T-helper 2 cell treated with Interferon-gamma antibody and Interleukin-4, amounts not matched to agents 100 ng/mL and 5 ng/mL, for 36 hours (primary cell): ENCODE data around the gene CDKN1C. TPM values are rescaled to one million over a fixed set of nuclear protein-coding genes. Genes with fewer than 3 reads are reported as not detected.

ENCODE experiments used
- intact Hi-C: fragments of 100-400 bp; cut with micrococcal nuclease; formaldehyde crosslinking; loops from one replicate; pipeline ENCODE4 v1.15.1; 2023
- total RNA-seq: library from RNA; stranded (reverse); gene quantifications from 2 replicates; pipeline ENCODE4 v1.2.3, GENCODE V29; 2022

CDKN1C gene
- total RNA-seq, 1 donor from 2014 or later = 0.39 TPM

DNA sequence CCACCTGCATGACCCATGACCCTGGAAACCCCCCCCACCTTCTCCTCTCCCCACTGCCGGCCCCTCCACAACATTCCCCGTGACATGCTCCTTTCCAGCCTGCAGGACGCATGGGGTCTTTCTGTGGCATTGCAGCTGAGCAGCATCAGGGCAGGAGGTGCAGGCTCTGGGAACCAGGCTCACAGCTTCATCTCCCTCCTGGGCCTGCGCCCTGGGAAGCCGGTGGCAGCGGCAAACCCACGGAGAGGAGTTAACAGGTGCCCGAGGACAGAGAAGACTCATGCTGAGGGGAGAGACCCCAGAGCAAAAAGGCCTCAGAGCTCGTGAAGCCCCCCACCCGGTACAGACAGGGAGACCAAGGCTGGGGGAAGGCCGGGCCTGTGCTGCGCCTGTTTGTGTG lies 32.2 kb downstream of the CDKN1C start:
- intact Hi-C loops = no loop called here

DNA sequence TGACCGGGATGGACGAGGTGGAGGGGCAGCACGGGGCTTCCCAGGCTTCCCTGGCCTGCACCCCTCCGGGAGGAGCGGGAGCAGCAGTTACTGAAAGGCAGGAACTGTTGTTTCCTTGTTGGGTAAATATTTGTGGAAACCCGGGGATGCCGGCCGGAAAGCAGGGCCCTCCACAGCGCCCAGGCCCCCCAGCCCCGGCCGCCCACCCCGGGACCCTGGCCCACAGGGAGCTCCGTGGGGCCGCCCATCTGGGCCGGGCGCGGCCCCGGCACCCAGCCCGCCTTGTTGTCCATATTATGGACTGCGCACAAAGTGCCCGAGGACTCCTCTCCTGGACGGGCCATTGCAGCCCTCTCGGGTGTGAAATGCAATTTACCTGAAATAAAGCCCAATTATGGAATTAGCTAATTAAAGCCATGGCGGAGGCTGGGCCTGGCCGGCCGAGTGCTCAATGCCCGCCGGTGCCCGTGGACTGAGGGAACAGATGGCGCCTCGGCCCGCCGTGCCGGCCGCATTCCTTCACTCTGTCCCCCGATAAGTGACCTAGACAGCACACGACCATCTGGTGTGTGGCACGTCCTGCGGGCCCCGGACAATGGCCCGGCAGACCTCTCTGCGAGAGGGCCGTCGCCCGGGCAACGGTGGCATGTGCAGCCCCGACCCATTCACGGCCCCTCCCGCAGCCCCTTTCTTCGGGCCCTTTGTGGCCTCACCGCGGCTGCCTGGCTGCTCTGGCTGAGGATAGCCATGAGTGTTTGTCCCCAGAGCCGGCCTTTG lies 35.4 kb downstream of the CDKN1C start:
- intact Hi-C loops = no loop called here

DNA sequence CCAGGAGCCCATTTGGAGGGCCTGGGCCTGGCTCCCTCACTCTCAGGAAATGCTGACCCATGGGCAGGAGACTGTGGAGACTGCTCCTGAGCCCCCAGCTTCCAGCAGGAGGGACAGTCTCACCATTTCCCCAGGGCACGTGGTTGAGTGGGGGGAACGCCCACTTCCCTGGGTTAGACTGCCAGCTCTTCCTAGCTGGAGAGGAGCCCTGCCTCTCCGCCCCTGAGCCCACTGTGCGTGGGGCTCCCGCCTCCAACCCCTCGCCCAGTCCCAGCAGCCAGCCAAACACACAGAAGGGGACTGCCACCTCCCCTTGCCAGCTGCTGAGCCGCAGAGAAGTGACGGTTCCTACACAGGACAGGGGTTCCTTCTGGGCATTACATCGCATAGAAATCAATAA lies 37.1 kb downstream of the CDKN1C start:
- intact Hi-C loops = no loop called here

DNA sequence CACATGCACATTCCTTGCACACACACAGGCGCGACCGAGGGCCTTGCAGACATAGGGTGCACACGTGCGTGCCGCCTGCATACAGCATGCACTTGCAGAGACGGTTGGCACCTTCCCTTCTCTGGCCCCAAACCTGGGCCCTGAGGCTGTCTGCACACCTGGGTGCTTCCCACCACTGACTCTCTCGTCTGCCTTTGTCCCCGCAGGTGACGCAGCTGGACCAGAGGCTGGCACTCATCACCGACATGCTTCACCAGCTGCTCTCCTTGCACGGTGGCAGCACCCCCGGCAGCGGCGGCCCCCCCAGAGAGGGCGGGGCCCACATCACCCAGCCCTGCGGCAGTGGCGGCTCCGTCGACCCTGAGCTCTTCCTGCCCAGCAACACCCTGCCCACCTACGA lies 38.0 kb downstream of the CDKN1C start:
- intact Hi-C loops = no loop called here

DNA sequence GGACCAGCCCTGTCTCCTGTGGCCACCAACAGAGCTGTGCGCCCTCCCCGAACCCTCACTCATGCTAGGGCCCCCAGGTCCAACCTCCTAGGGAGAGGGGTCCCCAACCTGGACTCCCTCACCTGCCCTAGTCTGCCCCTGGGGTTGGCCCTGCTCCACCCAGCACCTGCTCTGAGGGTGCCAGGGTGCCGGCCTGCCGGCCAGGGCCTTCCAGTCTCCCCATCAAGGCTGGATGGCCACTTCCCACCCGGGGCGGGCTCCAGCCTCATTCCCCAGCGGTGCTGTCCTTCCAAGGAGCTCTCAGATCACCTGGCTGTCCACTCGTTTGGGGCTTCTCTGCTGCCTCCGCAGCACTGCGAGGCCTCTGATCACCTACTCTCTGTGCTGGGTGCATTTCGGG lies 39.1 kb downstream of the CDKN1C start:
- intact Hi-C loops = no loop called here

DNA sequence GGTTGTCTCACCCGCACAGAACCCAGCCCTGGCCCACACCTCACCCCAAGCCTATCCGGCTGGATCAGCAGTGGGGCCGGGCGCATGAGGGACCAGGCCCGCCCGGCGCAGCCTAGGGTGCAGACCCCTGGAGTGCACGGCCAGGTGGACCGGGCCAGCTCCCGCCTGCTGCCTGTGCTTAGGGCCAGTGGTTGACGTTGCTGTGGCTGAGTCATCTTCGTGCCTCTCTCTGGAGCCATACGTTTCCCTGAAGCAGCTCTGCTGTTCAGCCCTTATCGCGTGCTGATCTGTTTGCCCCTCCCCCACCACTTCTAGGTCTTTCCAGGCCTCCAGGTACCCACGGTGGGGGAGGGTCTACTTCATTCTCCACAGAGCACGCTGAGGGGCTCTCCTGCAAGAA lies 39.5 kb downstream of the CDKN1C start:
- intact Hi-C loops = no loop called here

DNA sequence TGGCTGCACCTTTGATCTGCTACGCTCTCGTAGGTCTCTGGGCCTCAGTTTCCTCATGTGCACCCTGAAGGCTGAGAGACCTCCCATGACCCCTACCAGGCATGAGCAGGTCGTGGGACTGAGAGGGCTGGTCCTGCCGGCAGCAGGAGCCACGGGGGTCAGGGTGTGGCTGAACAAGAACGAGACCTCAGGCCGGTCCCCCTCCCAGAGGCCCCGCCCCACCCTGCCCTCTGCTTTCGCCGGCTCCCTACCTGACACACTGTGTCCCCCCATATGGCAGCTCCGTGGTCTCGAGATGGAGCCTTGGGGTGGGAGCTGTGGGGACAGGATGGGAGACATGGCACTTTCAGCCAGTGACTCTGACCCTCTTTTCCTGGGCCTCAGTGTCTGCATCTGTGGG lies 40.6 kb downstream of the CDKN1C start:
- intact Hi-C loops = no loop called here

DNA sequence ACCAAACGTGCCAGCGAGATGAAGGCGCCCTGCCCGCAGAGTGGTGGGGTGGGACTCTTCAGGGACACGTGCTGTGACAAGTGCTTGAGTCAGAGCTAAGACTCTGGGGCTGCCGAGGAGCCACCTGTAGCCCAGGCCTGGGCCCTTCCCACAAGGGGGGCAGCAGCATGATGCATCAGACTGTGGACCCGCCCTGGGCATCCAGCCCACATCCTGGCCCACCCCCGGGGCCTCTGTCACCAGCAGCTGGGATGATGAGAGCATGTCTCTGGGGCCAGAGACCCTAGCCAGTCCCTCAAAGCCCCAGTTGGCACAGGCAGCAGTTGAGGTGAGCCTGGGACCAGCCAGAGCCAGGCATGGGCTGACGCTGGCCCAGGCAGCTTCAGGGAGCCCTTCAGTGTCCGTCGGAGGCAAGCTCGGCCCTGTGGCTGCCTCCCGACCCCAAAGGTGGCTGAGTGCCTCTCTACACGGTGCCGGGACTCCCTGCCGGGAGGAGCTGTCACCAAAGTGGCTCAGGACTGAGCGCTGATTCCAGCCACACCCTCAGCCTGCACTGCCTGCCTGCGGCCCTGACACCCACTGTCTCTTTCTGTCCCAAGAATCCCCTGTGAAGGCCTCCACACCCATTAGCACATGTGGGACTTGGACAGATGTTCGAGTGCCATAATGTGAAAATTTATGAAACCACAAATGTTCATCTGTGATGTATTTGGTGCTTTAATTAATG lies 41.3 kb downstream of the CDKN1C start:
- intact Hi-C loops = no loop called here

DNA sequence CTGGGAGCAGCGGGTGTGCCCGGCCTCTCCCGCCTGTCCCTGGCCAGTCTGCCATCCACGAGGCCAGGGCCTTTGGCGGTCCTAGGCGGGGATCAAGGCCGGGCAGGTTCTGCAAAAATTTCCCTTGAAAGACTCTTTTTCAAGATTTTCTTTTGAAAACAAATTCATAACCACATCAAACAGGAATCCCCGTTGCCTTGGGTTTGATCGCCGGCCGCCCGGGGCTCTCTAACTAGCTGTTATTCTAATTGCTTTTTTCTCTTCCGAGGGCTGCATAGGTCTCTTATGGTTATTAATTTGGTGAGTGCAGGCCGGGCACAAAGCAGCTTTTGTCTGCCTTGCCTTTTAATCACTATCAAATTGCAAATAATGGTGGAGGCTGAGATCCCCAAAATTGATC lies 42.0 kb downstream of the CDKN1C start:
- intact Hi-C loops = no loop called here

DNA sequence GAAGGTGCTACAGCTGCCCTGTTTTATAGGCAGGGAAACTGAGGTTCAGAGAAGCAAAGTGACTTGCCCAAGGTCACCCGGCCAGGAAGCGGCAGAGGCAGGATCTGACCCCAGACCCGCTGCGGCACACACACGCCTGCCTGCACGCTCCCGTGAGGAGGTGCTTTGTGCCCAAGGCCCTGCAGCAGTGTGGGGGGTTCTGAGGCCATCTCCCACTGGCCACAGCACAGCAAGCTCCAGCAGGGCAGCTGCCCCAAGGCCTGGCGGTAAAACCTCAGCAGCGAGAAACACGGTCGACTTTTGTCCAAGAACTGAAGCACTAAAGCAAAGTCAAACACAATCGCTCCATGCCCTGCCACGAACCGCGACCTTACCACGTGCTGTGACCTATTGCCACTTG lies 42.7 kb downstream of the CDKN1C start:
- intact Hi-C loops = no loop called here

DNA sequence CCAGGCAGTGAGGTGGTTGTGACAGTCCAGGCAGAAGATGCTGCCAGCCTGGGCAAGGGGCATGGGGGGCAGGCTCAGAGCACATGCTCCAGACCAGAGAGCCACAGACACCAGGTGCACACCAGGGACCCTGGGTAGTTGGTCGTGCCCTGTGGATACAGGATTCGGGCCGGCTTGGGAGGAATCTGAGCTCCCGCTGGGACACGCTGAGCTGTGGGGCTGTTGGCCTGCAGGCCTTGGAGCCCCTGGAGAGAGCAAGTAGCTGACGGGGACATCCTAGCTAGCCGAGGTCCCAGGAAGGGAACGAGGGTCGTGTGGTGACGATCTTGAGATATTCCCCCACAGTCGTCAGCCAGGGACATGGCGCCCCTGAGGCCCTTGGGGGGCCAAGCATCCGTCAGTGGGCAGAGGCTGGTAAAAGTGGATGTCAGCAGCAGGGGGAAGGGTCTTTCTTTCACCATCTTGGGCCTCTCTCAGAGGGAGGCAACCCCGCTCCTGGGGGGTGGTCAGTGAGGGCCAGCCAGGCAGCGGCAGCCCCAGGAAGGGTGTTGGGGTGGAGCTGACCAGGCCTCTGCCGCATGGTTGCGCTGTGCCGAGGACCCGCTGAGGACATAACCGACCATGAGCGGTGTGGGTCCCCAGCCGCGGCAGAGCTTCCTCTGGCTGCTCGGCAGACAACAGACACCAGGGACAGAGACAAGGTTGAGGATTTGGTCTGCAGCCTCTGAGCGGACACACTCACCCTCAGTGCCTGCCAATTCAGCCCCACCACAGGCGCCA lies 44.0 kb downstream of the CDKN1C start:
- intact Hi-C loops = no loop called here

DNA sequence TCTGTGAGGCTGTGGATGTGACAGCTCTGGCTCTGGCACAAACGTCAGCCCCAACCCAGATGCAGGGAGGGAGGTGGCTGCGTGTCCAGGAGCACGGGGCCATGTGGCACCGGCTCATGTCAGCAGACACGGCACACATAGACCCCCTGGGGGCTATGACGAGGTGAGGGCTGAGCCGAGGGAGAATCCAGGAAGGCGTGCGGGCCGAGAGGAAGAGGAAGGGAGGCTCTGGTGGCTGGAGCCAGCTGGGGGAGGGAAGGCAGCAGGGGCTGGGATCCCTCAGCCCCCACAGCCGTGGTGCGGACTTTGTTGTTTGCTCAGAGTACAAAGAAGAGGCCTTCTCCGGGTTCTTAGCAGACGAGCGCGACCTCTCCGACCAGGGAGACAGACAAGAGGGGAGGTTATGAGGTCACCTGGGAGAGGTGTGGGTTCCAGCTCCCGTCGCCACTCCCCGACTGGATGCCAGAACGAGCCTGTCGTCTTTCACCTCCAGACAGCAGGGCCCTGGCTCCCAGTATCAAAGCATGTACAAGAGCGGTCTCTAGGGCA lies 46.1 kb downstream of the CDKN1C start:
- intact Hi-C loops = no loop called here

DNA sequence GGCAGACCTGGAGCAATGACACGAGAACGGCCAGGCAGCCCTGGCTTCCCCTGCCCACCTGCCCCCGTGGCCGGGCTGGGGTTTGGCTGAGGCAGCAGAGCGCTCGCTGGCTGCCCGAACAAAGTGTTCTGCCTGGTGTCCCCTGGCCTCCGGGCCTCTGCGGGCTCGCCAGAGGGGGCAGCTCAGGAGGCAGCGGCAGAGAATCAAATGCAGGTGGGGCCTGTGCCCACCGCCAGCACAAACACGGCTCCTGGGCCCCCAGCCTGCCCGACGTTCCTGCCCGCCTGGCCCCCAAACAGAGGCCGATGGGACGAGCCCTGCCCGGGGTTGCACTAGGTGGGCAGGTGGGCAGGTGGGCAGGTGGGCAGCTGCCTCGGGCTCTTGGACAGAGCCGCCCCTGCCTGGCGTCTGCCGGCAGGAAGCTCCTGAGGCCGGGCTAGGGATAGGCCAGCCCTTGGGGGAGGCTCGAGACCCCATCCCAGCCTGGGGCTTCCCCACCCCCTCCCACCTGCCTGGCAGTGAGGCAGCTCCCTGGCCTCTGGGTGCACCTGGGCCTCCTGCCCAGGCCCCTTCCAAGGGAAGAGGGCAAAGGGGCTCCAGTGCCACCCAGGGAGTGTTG lies 46.8 kb downstream of the CDKN1C start:
- intact Hi-C loops = no loop called here

DNA sequence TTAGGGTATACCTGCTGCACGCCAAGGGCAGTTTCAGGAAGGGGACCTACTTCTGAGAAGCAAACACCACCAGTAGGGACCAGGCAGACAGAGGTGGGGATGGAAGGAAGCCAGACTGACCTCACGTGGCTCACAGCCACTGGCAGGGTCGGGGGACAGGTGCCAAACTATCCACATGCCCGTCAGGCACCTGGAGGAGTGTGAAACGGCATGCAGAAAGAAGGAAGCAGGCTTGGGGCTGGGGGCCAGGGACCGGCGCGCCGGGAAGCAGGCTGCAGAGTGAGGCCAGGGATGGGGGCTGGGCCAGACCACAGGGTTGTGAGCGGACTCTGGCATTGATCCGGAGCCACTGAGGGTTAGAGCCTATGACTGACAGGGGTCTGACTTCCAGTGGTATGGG lies 47.5 kb downstream of the CDKN1C start:
- intact Hi-C loops = no loop called here

DNA sequence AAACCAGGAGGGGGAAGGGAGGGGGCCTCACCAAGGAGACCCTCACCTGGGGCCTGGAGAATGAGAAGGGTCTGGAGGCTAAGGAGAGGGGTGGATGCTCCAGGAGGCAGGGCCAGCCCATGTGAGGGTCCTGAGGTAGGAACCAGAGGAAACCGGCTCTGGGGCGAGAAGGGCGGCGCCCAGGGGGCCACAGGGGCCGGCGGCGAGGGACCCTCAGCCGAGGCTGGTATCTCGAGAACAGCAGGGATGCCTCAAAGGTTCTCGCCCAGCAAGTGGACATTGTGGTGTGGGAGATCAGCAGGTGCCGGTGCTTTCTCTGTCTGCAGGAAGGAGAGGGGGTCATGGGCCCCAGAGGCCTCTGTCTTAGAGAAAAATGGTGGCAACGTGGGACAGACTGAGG lies 47.9 kb downstream of the CDKN1C start:
- intact Hi-C loops = no loop called here

DNA sequence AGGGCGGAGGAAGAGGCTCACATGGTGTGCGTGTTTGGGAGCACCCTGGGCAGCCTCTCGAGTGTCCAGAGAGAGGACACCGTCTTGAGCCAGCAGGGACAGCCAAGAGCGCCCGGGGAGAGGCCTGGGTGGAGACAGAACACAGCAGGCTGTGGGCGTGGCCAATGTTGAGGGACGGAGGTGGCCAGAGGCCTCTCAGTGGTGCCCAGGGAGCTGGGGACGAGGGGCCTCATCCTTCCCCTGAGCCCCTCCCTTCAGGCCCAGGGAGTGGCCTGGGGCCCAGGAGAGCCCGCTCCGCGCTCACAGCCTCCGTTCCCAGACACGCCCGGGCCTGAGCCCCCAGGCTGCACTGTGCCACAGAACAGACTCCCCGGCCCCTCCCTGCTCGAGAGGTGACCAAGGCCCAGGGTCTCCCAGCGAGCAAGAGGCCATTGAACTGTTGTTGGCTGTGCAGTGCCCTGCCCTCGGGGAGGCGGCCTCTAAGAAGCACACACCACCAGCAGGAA lies 48.4 kb downstream of the CDKN1C start:
- intact Hi-C loops = no loop called here

DNA sequence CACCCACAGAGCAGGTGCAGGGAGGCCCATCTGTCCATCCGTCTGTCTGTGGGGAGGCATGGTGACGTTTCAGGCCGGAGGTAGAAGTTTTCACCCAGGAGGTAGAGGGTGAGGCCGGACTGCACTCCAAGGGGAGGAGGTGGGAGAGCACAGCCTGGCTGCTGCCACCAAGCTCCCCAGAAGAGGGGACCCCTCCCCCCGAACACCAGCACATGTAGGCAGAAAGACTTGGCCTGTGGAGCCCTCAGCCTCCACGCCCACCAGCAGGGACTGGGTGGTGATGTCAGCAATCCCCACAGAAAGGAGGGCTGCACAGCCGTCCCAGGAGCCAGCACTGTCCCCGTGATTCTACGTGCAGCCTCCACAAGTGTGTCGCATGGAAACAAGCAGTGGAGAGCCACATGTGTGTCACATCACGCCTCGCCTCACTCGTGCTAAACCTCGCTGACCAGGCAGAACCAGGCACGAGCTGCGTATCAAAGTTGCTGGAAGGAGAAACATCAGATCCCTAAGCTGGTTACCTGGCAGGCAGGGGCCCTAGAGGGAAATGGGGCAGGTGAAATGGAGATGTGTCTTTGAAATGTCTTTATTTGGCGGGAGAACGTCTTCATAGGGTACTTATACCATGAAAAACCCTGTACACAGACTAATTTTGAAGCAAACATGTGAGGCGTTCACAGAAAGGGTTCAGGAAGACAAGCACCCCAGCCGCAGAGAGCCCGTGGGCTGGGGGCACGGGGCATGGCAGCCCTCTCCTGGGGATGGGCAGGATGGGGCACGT lies 49.1 kb downstream of the CDKN1C start:
- intact Hi-C loops = no loop called here

DNA sequence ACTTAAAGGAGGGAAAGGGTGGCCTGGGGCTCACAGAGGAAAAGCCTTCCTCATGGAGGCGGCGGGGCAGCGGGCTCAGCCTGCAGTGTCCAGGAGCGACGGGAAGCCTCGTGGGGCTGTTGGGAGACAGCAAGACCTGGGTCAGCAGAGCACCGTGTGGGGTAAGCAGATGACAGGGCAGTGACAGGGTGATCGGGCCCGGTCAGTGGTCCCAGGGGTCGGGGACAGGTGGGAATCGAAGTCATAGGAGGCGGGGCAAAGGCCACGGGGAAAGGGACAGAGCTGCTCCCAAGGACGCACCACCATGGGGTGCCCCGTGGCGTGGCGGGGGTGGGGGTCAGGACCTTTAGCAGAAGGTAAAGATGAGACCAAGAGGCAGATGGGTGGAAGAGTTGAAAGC lies 49.8 kb downstream of the CDKN1C start:
- intact Hi-C loops = no loop called here

DNA sequence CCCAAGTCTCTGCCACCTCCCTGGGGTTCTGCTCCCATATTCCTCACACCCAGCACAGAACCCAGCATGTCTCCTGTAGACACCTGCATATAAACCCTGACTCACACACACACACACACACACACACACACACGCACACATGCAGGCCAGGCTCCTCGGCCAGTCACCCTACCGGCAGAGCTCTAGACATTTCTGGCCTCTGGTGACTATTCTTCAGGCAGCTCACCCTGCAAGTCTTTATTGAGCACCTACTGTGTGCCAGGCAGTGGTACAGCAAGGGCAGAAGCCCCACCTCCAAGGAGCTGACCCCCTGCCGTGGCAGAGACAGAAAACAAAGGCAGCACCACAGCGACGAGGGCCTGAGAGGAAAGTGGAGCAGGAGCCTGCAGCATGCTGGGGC lies 50.3 kb downstream of the CDKN1C start:
- intact Hi-C loops = no loop called here

DNA sequence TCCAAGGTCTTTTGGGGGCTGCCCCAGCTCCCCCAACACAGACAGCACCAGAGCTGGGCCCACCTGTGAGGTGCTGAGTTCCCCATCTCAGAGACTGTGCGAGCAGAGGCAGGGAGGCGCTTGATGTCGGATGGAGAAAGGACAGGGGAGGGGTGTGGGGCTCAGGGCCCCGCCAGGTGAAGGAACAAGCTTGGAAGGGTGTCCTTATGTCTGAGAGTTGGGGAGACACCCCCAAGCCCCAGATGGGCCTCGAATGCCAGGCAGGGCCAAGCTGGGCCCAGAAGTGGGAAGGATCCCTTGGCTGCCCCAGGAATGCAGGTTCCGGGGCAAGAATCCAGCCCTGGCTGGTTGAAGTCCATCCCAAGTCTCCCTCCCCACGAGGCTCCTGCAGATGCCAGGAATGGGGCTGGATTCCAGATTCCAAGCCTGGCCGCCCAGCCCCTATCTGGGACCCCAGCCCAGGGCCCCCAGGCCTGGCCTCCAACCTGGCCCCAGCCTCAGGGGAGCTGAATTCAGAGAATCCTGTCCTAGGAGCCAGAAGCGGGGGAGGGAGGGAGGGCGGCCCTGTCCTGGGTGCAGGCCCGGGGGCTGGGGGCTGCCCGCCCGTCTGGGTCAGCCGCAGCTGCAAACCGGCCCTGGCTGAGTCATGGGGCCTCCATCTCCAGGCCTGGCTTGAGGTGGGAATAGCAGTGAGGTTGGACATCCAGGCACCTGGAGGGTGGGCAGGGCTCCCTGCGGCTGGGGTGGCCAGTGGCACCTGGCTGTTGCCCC lies 50.9 kb downstream of the CDKN1C start:
- intact Hi-C loops = no loop called here
